Stimulated activated CD4-positive, alpha-beta T cell treated with anti-CD3 and anti-CD28 coated beads, Interleukin-4, amount 100 ng/mL, for 48 hours (primary cell): Measurements from ENCODE around the gene OR8A1.
"Not testable (repeated sequence)": the region's sequence is repeated elsewhere in the genome, so short reads cannot be mapped to it uniquely, and the experiment has no call there.

Experiments
- DNase-seq, 2 donors: peaks; one replicate each; pipeline ENCODE4 v3.0.0-alpha.2; 2020; ENCODE audit warnings: low read depth in 2 of 2

Gene OR8A1

DNA sequence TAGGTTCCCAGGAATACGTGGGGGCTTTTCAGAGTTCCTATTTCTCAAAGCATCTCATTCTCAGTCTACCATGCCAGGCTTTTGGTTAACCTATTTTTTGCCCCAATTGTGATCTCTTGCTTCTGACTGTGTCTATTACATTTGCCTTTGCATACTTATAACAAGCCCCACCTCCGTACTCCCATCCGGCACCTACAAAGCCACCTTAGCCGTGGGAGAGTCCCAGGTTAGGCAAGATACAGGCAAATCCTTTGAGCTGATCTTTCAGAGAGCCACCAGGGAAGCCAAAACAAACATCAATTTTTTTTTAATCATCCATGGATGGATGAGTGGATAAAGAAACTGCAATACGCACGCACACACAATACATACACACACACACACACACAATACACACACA is 22.8 kb downstream of the OR8A1 start:
- DNase-seq: no peak

GRCh38 chr11:124595302-124595701 is 25.5 kb downstream of the OR8A1 start:
- no peak for DNase-seq

GRCh38 chr11:124597626-124598025 is 27.8 kb downstream of the OR8A1 start:
- DNase-seq: no peak

GRCh38 chr11:124600621-124601320 is 31.0 kb downstream of the OR8A1 start:
- no peak for DNase-seq

- DNase-seq: no peak
Observed at GRCh38 chr11:124602193-124602592, 32.4 kb downstream of the OR8A1 start.

DNA sequence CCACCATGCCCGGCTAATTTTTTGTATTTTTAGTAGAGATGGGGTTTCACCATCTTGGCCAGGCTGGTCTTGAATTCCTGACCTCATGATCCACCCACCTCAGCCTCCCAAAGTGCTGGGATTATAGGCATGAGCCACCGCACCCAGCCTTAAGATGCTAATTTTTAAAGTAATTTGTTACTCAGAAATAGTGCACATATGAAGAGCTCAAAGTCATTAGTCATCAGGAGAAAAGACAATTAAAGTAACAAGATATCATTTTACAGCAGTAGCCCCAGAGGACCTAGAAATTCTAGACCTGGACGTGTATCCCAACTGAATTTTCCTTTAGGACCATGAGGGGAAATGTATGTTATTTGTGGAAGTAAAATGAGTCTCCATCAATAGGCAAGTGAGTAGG is 32.9 kb downstream of the OR8A1 start:
- not testable (repeated sequence) for DNase-seq

- DNase-seq: no peak
Observed at GRCh38 chr11:124605719-124606118, 35.9 kb downstream of the OR8A1 start.

GRCh38 chr11:124608147-124608546 is 38.4 kb downstream of the OR8A1 start:
- DNase-seq: no peak

DNA sequence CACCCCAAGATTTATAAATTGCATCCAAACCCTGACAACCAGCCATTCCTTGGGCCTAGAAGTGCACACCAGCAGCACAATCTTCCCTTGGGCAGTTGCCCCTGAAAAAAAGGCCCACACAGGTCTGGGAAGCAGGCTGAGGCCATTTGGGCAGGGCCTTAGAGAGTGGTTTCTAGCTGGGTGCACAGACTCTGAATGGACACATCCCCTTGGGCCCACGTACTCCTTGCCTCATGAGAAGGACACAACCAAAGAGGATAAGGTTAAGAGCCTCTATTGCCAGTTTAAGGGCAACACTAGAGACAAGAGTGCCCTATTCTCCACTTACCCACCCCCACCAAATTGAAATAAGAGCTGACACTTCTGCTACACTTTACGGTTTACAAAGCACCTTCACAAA is 40.5 kb downstream of the OR8A1 start:
- no peak for DNase-seq

GRCh38 chr11:124611064-124611463 is 41.3 kb downstream of the OR8A1 start, which contains the start of gene PANX3:
Gene PANX3, plus strand, starts transcription at chr11:124611428. Its CDS starts 129 bp downstream, at chr11:124611557.
- no peak for DNase-seq

DNA sequence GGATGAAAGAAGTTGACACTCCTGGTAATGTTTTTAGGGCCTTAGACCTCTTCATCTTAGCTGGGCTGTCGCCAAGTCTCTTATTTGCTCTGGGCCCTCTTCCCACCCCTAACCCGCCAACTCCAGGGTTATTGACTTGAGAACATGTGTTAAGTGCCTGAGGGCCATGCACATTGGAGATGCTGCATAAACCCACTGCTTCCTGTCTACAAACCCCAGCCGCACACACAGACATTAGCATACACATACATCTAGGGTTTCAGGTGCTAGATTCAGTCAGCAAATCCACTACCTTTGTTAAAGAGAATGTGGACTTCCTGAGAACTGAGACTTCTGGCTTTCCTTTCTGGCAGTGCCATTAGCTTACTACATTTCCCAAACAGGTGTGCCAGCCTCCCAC is 42.2 kb downstream of the OR8A1 start:
- DNase-seq: no peak

DNA sequence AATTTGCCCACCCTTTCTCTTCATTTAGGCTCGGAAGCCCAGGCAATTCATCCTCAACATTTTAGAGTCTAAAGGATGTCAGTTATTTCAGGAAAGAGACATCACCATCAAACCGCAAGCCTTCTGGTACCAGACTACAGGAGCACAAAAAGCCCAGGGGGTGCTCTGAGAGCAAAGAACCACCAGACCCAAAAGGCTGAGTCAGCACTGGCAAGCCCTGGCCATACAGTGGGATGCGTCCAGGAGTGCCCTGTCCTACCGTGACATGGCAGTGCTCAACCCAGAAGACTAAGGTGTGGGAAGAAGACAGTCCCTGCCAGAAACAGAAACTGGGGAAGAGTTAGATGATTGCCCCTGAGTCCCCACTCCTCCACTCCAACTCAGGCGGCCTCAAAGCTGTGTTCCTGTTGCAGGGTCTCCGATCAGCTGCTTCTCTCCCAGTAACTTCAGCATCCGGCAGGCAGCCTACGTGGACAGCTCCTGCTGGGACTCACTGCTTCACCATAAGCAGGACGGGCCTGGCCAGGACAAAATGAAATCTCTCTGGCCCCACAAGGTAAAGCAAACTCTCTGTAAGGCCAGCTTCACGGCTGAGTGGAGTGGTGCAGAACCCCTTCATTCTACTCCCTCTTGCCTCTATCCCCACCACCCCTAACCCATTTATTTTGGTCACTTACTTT is 42.9 kb downstream of the OR8A1 start:
- DNase-seq: no peak

GRCh38 chr11:124618863-124619262 is 49.1 kb downstream of the OR8A1 start:
- no peak for DNase-seq
